Fibroblast of lung (primary cell): ENCODE results near the gene NEO1. TPM values are rescaled to one million over a fixed set of nuclear protein-coding genes. Genes with fewer than 3 reads are reported as not detected.
A peak's percentile ranks its signal among the peaks of the same experiment; 100 is the strongest.

ENCODE experiments used
- DNase-seq, 2 donors: peaks; one replicate each; pipeline versions ENCODE4 v3.0.0 to v3.0.0-alpha.2; 2010; ENCODE audit warnings: low read depth in 2 of 2
- H2AFZ ChIP-seq: 2 replicates; pipeline ENCODE4 v1.5.1; 2012; ENCODE audit warnings: low read length, control low read depth, inconsistent platforms
- H3K27ac ChIP-seq: 2 replicates; pipeline ENCODE4 v1.5.1; 2011; ENCODE audit warnings: low read length, control low read depth; ENCODE audit not compliant: insufficient read depth
- H3K27me3 ChIP-seq: 2 replicates; pipeline ENCODE4 v1.5.1; 2011; ENCODE audit warnings: mild to moderate bottlenecking, low read length; ENCODE audit not compliant: control insufficient read depth, insufficient read depth
- H3K36me3 ChIP-seq: 2 replicates; pipeline ENCODE4 v1.5.1; 2011; ENCODE audit warnings: low read length; ENCODE audit not compliant: control insufficient read depth, insufficient read depth
- H3K4me1 ChIP-seq: 2 replicates; pipeline ENCODE4 v1.5.1; 2011; ENCODE audit warnings: low read length; ENCODE audit not compliant: control insufficient read depth, insufficient read depth; ENCODE audit errors: extremely low read depth
- H3K4me2 ChIP-seq: 2 replicates; pipeline ENCODE4 v1.5.1; 2011; ENCODE audit warnings: low read length, control low read depth; ENCODE audit not compliant: insufficient read depth; ENCODE audit errors: extremely low read depth
- H3K4me3 ChIP-seq, 4 experiments: fragments of 200-600 bp in 1 of 4; sonication (generic) in 1 of 4; replicated peaks in 1 of 4; 2 replicates each; pipeline ENCODE4 v1.5.1; 2011 to 2016; ENCODE audit warnings: low read length in 4 of 4, low read depth in 3 of 4, mild to moderate bottlenecking in 3 of 4, control low read depth in 2 of 4, inconsistent platforms in 1 of 4, mixed read lengths in 1 of 4; ENCODE audit not compliant: insufficient read depth in 1 of 4; ENCODE audit errors: control extremely low read depth in 1 of 4
- H3K79me2 ChIP-seq: 2 replicates; pipeline ENCODE4 v1.5.1; 2012; ENCODE audit warnings: mild to moderate bottlenecking, low read length, inconsistent platforms; ENCODE audit not compliant: control insufficient read depth, insufficient read depth
- H3K9ac ChIP-seq: 2 replicates; pipeline ENCODE4 v1.5.1; 2011; ENCODE audit warnings: mild to moderate bottlenecking, low read length, control low read depth; ENCODE audit not compliant: insufficient read depth
- H3K9me3 ChIP-seq: 2 replicates; pipeline ENCODE4 v1.5.1; 2012; ENCODE audit warnings: low read depth, low read length; ENCODE audit not compliant: control insufficient read depth, insufficient read depth
- H4K20me1 ChIP-seq: 2 replicates; pipeline ENCODE4 v1.5.1; 2011; ENCODE audit warnings: low read length; ENCODE audit not compliant: control insufficient read depth, insufficient read depth; ENCODE audit errors: extremely low read depth
- CTCF ChIP-seq, 2 donors: IDR thresholded peaks in 1 of 2; conservative IDR thresholded peaks in 1 of 2; 1 replicate in 1 of 2; 2 replicates in 1 of 2; pipeline ENCODE4 v1.5.1; 2011 to 2012; ENCODE audit warnings: low read length in 2 of 2, control low read depth in 1 of 2, inconsistent platforms in 1 of 2, low read depth in 1 of 2, mild to moderate bottlenecking in 1 of 2
- EZH2 ChIP-seq: IDR thresholded peaks from 2 replicates; pipeline ENCODE4 v1.5.1; 2012; ENCODE audit warnings: low read length, control low read depth, mild to moderate bottlenecking; ENCODE audit errors: missing control alignments
- polyA plus RNA-seq, 2 donors: library from polyadenylated mRNA; depleted of rRNA in 1 of 2; stranded (reverse) in 1 of 2; unstranded in 1 of 2; fragments of >200 nt; gene quantifications; 2 replicates each; pipeline ENCODE4 v1.2.1, GENCODE V29; 2011 to 2012; ENCODE audit warnings: missing spikeins in 1 of 2
- total RNA-seq: library from RNA; depleted of rRNA; stranded (reverse); fragments of >200 nt; gene quantifications from 2 replicates; pipeline ENCODE4 v1.2.1, GENCODE V29; 2014

The NEO1 gene
- total and polyA plus RNA-seq, 2 donors (not counting 1 experiment from before 2014, with no cell fraction given): 6.2 to 19.3 TPM

- H3K4me3 ChIP-seq: no peak overlapping the region
- H3K9ac ChIP-seq: no peak overlapping the region
- H3K9me3 ChIP-seq: no peaks in the 10 kb centered on the region
- no peak overlapping the region for H2AFZ ChIP-seq
- H3K27me3 ChIP-seq: no peaks in the 10 kb centered on the region
- H3K79me2 ChIP-seq: no peaks in the 10 kb centered on the region
- no peak overlapping the region for H3K27ac ChIP-seq
- no peaks in the 10 kb centered on the region for H3K36me3 ChIP-seq
- H3K4me2 ChIP-seq: no peak overlapping the region
- TF ChIP-seq CTCF (conservative IDR thresholded peaks at IDR 0.05 in 1 of 2, IDR thresholded peaks at IDR 0.05 in 1 of 2; ENCODE audit: low read depth in 1 of 2, low read length in 2 of 2) (no peak), EZH2 (no peak)
- H4K20me1 ChIP-seq: no peaks in the 10 kb centered on the region
- no peaks in the 10 kb centered on the region for H3K4me1 ChIP-seq
- DNase-seq: no peak
Measured at GRCh38 chr15:73283366-73283962, 231.2 kb downstream of the NEO1 start.

DNA sequence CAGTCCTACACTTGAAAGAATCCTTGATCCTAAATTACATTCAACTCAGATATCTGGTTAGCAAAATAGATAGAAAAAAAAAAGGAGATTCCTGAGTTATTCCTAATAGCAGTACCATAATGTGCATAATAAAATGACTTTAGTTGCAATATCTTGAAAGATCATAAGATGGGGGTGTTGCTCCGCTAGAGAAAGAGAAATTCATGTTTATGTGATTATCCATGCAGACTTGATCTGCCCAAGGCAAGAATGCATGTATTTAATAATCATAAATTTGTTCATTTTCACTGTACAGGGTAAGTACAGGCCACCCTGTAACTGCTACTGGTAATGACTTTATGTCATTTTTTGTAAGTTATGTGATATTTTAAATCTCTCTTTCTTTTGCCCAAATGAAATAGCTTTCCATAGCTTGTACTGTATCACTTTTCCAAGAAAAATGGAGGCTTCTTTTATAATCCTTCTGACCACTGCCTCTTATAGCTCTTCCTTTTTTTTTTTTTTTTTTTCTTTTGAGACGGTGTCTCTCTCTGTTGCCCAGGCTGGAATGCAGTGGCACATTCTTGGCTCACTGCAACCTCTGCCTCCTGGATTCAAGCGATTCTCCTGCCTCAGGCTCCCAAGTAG is 231.9 kb downstream of the NEO1 start:
- no peak overlapping the region for H3K4me2 ChIP-seq
- H3K9ac ChIP-seq: no peak overlapping the region
- no peak overlapping the region for H3K4me3 ChIP-seq
- H3K9me3 ChIP-seq: no peaks in the 10 kb centered on the region
- no peak overlapping the region for H3K27ac ChIP-seq
- no peaks in the 10 kb centered on the region for H3K36me3 ChIP-seq
- peak; percentile 13 to 54 for DNase-seq
- TF ChIP-seq CTCF (conservative IDR thresholded peaks at IDR 0.05 in 1 of 2, IDR thresholded peaks at IDR 0.05 in 1 of 2; ENCODE audit: low read depth in 1 of 2, low read length in 2 of 2): peak; percentile 23 to 42
- no peak for TF ChIP-seq EZH2
- no peaks in the 10 kb centered on the region for H3K4me1 ChIP-seq
- no peaks in the 10 kb centered on the region for H3K79me2 ChIP-seq
- H2AFZ ChIP-seq: no peak overlapping the region
- no peaks in the 10 kb centered on the region for H3K27me3 ChIP-seq
- no peaks in the 10 kb centered on the region for H4K20me1 ChIP-seq

GRCh38 chr15:73286311-73286710 is 234.0 kb downstream of the NEO1 start:
- Histone ChIP-seq H3K4me3 (no peak overlapping the region), H3K36me3 (no peaks in the 10 kb centered on the region), H3K9me3 (no peaks in the 10 kb centered on the region), H3K27ac (no peak overlapping the region), H3K4me2 (no peak overlapping the region), H3K4me1 (no peaks in the 10 kb centered on the region), H3K9ac (no peak overlapping the region), H2AFZ (no peak overlapping the region), H4K20me1 (no peaks in the 10 kb centered on the region), H3K79me2 (no peaks in the 10 kb centered on the region), H3K27me3 (no peaks in the 10 kb centered on the region)
- TF ChIP-seq CTCF (conservative IDR thresholded peaks at IDR 0.05 in 1 of 2, IDR thresholded peaks at IDR 0.05 in 1 of 2; ENCODE audit: low read depth in 1 of 2, low read length in 2 of 2): no peak
- TF ChIP-seq EZH2: no peak
- DNase-seq: peak in 1 of 2 donors; percentile 56
